CD14-positive monocyte (primary cell): Measurements from ENCODE around the gene NUAK1. TPM values are rescaled to one million over a fixed set of nuclear protein-coding genes. Genes with fewer than 3 reads are reported as not detected.

Experiments
- DNase-seq, 3 donors: peaks; one replicate each; pipeline ENCODE4 v3.0.0-alpha.2; 2011 to 2022
- H2AFZ ChIP-seq: 2 replicates; pipeline ENCODE4 v1.6.0; 2012; ENCODE audit warnings: mild to moderate bottlenecking, low read depth, low read length, inconsistent platforms; ENCODE audit not compliant: insufficient read depth, poor library complexity, severe bottlenecking
- H3K27ac ChIP-seq, 2 donors: 1 replicate in 1 of 2; 2 replicates in 1 of 2; pipeline ENCODE4 v1.5.1; 2012 to 2013; ENCODE audit warnings: low read length in 2 of 2, control low read depth in 1 of 2, inconsistent platforms in 1 of 2, low read depth in 1 of 2, mild to moderate bottlenecking in 1 of 2
- H3K27me3 ChIP-seq, 2 donors: one replicate each; pipeline versions ENCODE4 v1.6.0 to v1.6.1; 2011 to 2013; ENCODE audit warnings: low read length in 2 of 2; ENCODE audit not compliant: control insufficient read depth in 2 of 2, insufficient read depth in 2 of 2
- H3K36me3 ChIP-seq, 2 donors: replicated peaks in 1 of 2; 1 replicate in 1 of 2; 2 replicates in 1 of 2; pipeline versions ENCODE4 v1.5.1 to v1.6.1; 2012 to 2013; ENCODE audit warnings: low read length in 2 of 2, control low read depth in 1 of 2, inconsistent platforms in 1 of 2, mild to moderate bottlenecking in 1 of 2; ENCODE audit not compliant: insufficient read depth in 2 of 2, control insufficient read depth in 1 of 2
- H3K4me1 ChIP-seq, 2 donors: 1 replicate in 1 of 2; 2 replicates in 1 of 2; pipeline versions ENCODE4 v1.5.1 to v1.6.1; 2012 to 2013; ENCODE audit warnings: low read length in 2 of 2, control low read depth in 1 of 2, inconsistent platforms in 1 of 2, mild to moderate bottlenecking in 1 of 2, moderate library complexity in 1 of 2; ENCODE audit not compliant: insufficient read depth in 2 of 2, control insufficient read depth in 1 of 2
- H3K4me2 ChIP-seq: replicated peaks from 2 replicates; pipeline ENCODE3; 2012; ENCODE audit warnings: low read length, moderate library complexity, mild to moderate bottlenecking; ENCODE audit not compliant: poor library complexity, severe bottlenecking; ENCODE audit errors: extremely low read depth
- H3K4me3 ChIP-seq, 3 experiments: fragments of 200-600 bp in 1 of 3; sonication (generic) in 1 of 3; replicated peaks in 1 of 3; 1 replicate in 2 of 3; 2 replicates in 1 of 3; pipeline ENCODE4 v1.5.1; 2011 to 2013; ENCODE audit warnings: low read length in 3 of 3, mild to moderate bottlenecking in 3 of 3, control low read depth in 2 of 3, low read depth in 2 of 3, inconsistent platforms in 1 of 3, moderate library complexity in 1 of 3
- H3K79me2 ChIP-seq: 2 replicates; pipeline ENCODE4 v1.6.0; 2012; ENCODE audit warnings: mild to moderate bottlenecking, control low read depth, inconsistent platforms, low read length, moderate library complexity; ENCODE audit not compliant: insufficient read depth
- H3K9ac ChIP-seq: 2 replicates; pipeline ENCODE4 v1.6.0; 2017; ENCODE audit warnings: low read length, mild to moderate bottlenecking; ENCODE audit not compliant: insufficient read depth, poor library complexity, severe bottlenecking
- H3K9me3 ChIP-seq, 2 donors: replicated peaks in 1 of 2; 1 replicate in 1 of 2; 2 replicates in 1 of 2; pipeline versions ENCODE4 v1.5.1 to v1.6.1; 2012 to 2013; ENCODE audit warnings: low read length in 2 of 2, control low read depth in 1 of 2; ENCODE audit not compliant: control insufficient read depth in 1 of 2, insufficient read depth in 1 of 2
- H4K20me1 ChIP-seq: 2 replicates; pipeline ENCODE4 v1.6.0; 2012; ENCODE audit warnings: mild to moderate bottlenecking, low read length, control low read depth, moderate library complexity; ENCODE audit not compliant: insufficient read depth
- H3K27ac Mint-ChIP-seq, 7 donors: one replicate each; pipeline ENCODE4 v1.8.0; 2020; ENCODE audit warnings: mild to moderate bottlenecking in 7 of 7, mixed read lengths in 7 of 7, moderate library complexity in 6 of 7, inconsistent platforms in 2 of 7
- H3K27me3 Mint-ChIP-seq, 3 donors: one replicate each; pipeline ENCODE4 v1.8.0; 2021 to 2022; ENCODE audit warnings: low read depth in 3 of 3, mild to moderate bottlenecking in 3 of 3, mixed read lengths in 3 of 3, moderate library complexity in 3 of 3, inconsistent platforms in 1 of 3
- H3K36me3 Mint-ChIP-seq, 2 donors: one replicate each; pipeline ENCODE4 v1.8.0; 2020; ENCODE audit warnings: mixed read lengths in 2 of 2, inconsistent platforms in 1 of 2, mild to moderate bottlenecking in 1 of 2
- H3K4me1 Mint-ChIP-seq: one replicate; pipeline ENCODE4 v1.8.0; 2020; ENCODE audit warnings: mild to moderate bottlenecking, mixed read lengths
- H3K4me3 Mint-ChIP-seq, 2 donors: one replicate each; pipeline ENCODE4 v1.8.0; 2020; ENCODE audit warnings: mild to moderate bottlenecking in 2 of 2, mixed read lengths in 2 of 2, moderate library complexity in 1 of 2
- H3K9me3 Mint-ChIP-seq, 7 donors: one replicate each; pipeline ENCODE4 v1.8.0; 2020 to 2022; ENCODE audit warnings: mixed read lengths in 7 of 7, mild to moderate bottlenecking in 6 of 7, moderate library complexity in 6 of 7, inconsistent platforms in 2 of 7
- WGBS: methylation state at CpG from one replicate; pipeline ENCODE4 v1.1.5; 2013; ENCODE audit warnings: missing lambda C conversion rate; ENCODE audit not compliant: insufficient coverage; 5-methylcytosine and 5-hydroxymethylcytosine counted together
- intact Hi-C, 2 donors: fragments of 100-400 bp; cut with micrococcal nuclease; formaldehyde crosslinking; loops; one replicate each; pipeline versions ENCODE4 v1.15.0 to v1.15.1; 2023
- polyA plus RNA-seq, 3 donors: library from polyadenylated mRNA; depleted of rRNA in 1 of 3; unstranded in 2 of 3; stranded (reverse) in 1 of 3; fragments of 300-500 nt in 2 of 3; fragments of >200 nt in 1 of 3; fragmentation: Illumina TruSeq in 2 of 3; gene quantifications; 1 replicate in 2 of 3; 2 replicates in 1 of 3; pipeline ENCODE4 v1.2.3, GENCODE V29; 2012 to 2021
- TF ChIP-seq, protein P1 (sequence below): fragments of 200-600 bp; IDR thresholded peaks from one replicate; pipeline ENCODE4 v1.8.0; 2022; ENCODE audit warnings: antibody characterized with exemption, mild to moderate bottlenecking

NUAK1 gene
- polyA plus RNA-seq, 3 donors: not detected

DNA sequence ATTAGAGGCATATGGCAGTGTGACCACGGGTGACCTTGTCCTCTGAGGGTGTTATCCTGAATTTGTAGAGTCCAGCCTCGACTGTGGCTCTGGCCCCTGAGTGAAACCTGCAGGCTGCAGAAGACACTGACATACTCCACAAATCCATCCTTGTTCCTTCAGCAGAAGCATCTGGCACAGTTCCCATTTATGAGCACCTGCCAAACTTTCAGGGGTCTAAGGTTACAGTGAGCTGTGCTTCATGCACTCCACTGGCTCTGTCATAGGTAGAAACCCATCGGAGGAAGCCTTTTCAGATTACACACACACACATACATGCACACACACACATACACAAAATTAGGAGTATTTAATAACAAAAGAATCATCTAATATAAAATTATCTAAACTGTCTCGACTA is 13.6 kb upstream of the NUAK1 start:
- no peaks in the 10 kb centered on the region for H3K36me3 Mint-ChIP-seq
- 69% methylated on average over 2 of the region's 4 CpGs for WGBS
- H3K9me3 Mint-ChIP-seq: peaks cover 0 to 2% (median 0%) of the 10 kb centered on the region in 7 donors
- H3K36me3 ChIP-seq: no peaks in the 10 kb centered on the region
- H2AFZ ChIP-seq: no peak overlapping the region
- H3K9ac ChIP-seq: no peak overlapping the region
- intact Hi-C loops: no loop called here
- H3K4me3 ChIP-seq: no peak overlapping the region
- peaks cover 4% of the 10 kb centered on the region for H3K4me1 Mint-ChIP-seq
- H3K9me3 ChIP-seq: no peaks in the 10 kb centered on the region
- H3K27ac Mint-ChIP-seq: no peak overlapping the region
- DNase-seq: no peak
- H3K4me3 Mint-ChIP-seq: no peak overlapping the region
- H3K4me1 ChIP-seq: peaks cover 0 to 3% of the 10 kb centered on the region in 2 donors
- TF ChIP-seq, protein P1, sequence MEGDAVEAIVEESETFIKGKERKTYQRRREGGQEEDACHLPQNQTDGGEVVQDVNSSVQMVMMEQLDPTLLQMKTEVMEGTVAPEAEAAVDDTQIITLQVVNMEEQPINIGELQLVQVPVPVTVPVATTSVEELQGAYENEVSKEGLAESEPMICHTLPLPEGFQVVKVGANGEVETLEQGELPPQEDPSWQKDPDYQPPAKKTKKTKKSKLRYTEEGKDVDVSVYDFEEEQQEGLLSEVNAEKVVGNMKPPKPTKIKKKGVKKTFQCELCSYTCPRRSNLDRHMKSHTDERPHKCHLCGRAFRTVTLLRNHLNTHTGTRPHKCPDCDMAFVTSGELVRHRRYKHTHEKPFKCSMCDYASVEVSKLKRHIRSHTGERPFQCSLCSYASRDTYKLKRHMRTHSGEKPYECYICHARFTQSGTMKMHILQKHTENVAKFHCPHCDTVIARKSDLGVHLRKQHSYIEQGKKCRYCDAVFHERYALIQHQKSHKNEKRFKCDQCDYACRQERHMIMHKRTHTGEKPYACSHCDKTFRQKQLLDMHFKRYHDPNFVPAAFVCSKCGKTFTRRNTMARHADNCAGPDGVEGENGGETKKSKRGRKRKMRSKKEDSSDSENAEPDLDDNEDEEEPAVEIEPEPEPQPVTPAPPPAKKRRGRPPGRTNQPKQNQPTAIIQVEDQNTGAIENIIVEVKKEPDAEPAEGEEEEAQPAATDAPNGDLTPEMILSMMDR: no peak
- peaks cover 6 to 13% (median 11%) of the 10 kb centered on the region in 3 donors for H3K27me3 Mint-ChIP-seq
- no peaks in the 10 kb centered on the region for H3K79me2 ChIP-seq
- no peaks in the 10 kb centered on the region for H4K20me1 ChIP-seq
- H3K27me3 ChIP-seq: no peaks in the 10 kb centered on the region
- H3K4me2 ChIP-seq: no peak overlapping the region
- H3K27ac ChIP-seq: no peak overlapping the region

DNA sequence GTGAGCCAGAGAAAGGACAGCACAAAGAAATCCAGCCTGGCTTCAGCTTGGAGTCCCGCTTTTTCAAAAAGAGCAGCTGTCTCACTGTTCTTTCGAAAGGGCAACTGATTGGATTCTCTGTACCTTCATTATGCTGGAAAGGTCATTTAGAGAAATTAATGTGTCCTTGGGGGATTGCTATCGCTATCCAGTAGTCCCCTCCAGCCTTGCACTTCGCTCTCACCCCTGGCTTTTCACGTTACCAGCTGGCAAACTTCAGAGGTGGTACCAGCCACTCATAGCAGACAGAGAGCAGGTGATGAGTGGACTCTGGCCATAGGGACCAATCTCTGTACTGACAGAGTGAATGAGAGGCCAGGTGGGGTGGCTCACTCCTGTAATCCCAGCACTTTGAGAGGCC is 11.8 kb upstream of the NUAK1 start:
- H3K27ac Mint-ChIP-seq: no peak overlapping the region
- Histone ChIP-seq H3K27ac (no peak overlapping the region), H3K9me3 (no peaks in the 10 kb centered on the region), H3K9ac (no peak overlapping the region), H3K79me2 (no peaks in the 10 kb centered on the region), H3K4me2 (no peak overlapping the region), H3K36me3 (no peaks in the 10 kb centered on the region), H3K27me3 (peaks cover 0 to 7% of the 10 kb centered on the region in 2 donors), H3K4me3 (no peak overlapping the region), H3K4me1 (peaks cover 0 to 3% of the 10 kb centered on the region in 2 donors), H4K20me1 (no peaks in the 10 kb centered on the region), H2AFZ (no peak overlapping the region)
- no peak for DNase-seq
- 91% methylated on average over 4 of the region's 5 CpGs for WGBS
- TF ChIP-seq, protein P1: no peak
- peaks cover 0 to 2% (median 0%) of the 10 kb centered on the region in 7 donors for H3K9me3 Mint-ChIP-seq
- no peak overlapping the region for H3K4me3 Mint-ChIP-seq
- no peaks in the 10 kb centered on the region for H3K36me3 Mint-ChIP-seq
- H3K4me1 Mint-ChIP-seq: peaks cover 4% of the 10 kb centered on the region
- intact Hi-C loops: no loop called here
- H3K27me3 Mint-ChIP-seq: peaks cover 14 to 20% (median 16%) of the 10 kb centered on the region in 3 donors
